Stimulated activated CD4-positive, alpha-beta T cell treated with anti-CD3 and anti-CD28 coated beads, TNF-alpha, amount 100 ng/mL, for 24 hours (primary cell): ENCODE results near the gene RBMX2.

Experiments used
- DNase-seq, 3 experiments: peaks; one replicate each; pipeline ENCODE4 v3.0.0-alpha.2; 2020; ENCODE audit warnings: low read depth in 3 of 3

RBMX2 gene

DNA sequence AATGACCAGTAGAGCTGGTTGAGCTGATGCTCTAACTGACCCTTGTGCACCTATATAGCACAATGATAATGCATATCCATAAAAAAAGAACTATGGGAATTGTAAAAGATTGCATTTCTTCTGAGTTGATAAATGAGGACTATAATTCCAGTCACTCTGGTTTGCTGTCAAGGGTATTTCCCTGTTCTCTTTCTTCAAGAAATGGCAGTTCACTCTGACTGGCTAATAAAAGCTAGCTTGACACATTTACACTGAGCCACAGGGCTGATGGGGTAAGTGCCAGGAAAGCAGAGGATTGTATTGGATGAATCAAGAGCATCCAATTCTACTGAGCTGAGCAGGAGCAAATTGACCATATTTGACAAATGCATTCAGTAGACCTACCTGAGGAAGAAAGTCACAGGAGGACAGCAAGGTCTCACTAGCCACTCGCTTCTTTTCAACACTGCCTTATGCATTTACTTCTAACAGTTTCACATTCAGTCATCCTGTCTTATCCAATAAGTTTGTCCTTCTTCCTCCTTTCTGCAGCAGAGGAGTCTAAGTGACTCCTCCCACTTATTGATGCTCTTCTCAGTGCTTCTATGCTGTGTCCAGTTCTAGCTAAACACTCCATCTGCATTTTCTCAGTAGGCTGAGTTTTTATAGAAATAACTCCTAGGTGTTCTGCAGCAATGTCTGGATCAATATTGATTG lies 43.0 kb downstream of the RBMX2 start:
- DNase-seq = no peak

DNA sequence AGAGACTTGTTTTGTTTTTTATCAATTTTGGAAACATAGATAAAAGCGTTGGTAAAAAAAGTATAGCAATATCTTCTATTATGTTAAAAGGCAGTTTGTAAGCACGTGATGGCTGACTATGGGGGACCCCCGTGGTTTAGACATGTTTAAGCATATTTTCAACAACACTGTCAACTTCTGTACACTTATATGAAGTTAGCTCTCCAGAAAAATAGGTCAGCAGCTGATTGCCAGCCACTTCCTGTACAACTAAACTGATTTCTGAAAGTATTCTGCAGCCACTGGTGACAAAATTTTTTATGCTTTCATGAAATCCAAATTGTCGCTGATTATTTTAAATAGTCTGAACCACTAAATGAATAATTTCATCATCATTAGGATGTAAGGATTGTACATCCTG lies 45.2 kb downstream of the RBMX2 start:
- DNase-seq = no peak
